Measurements from ENCODE around the gene TMCO4.
A peak's percentile ranks its signal among the peaks of the same experiment; 100 is the strongest.
"Not testable (repeated sequence)": the region's sequence is repeated elsewhere in the genome, so short reads cannot be mapped to it uniquely, and the experiment has no call there.

TMCO4 gene

DNA sequence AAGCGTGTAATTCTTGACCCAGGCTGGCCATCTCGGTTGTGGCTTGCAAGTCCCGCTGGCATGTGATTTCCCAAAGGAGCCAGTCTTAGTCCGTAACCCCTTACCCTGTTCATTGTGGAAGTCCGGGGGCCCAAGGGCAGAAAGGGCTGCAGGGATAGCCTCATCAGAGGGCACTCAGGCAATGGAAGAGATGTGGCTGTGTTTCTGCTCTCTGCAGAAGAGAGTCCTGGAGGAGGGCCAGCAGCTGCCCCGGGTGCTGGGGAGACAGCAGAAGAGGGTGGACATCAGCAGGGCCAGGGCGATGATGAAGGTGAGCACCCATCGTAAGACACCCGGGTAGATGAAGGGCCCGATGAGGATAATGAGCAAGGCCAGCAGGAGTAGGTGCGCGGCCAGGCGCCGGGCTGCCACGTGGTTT lies 14.5 kb upstream of the TMCO4 start:
- DNase-seq (ENCODE audit: low read depth in 2 of 3, low spot score in 2 of 3), result no peak

DNA sequence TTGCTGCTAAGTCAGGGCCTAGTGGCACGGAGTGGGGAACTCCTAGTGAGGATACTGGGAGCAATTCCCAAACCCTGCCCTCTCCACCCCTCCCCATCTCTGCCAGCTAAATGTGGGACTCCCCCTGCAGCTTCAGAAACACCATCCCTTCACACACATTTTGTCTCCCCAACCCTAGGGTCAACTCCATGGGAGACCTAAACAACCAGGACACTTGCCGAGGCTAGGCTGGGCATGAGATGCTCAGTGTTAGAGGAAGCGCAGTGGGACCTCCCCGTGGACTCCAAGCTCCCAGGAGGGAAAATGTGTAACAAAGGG lies 13.9 kb upstream of the TMCO4 start:
- DNase-seq (ENCODE audit: low read depth in 2 of 3, low spot score in 2 of 3), result no peak

DNA sequence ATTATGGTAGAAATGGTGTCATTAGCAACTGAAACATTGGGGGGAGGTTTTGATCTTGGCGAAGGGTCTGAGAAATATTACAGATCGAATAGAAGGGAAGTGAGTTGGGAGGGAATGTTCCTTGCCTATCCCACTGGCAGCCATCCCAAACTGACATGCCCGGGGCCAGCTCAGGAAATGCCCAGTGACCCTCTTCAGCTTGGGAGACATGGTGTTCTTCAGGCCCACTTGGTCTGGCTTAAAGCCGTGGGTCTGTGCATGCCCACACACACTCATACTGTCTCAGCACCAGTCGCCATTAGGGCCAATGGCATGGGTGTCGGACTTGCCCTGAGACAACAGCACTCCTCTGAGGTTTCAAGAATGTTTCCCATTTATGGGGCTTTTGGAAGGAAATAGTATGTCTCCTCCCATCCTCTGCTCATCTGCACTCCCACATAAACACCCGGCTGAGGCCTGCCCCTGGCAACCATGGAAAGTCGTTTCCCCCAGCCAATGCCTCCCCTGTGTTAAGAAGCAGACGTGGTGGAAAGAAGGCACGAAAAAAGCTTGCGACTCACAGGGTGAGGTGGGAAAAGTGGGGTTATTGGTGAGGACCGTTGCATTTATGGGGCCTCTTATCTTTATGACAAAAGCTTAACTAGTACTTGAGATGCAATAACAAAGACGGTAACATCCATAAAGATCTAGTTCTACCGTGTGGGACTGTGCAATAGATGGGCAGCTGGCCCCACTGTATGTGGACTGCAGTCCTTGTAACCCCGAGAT lies 13.3 kb upstream of the TMCO4 start:
- DNase-seq (ENCODE audit: low read depth in 2 of 3, low spot score in 2 of 3), result no peak

DNA sequence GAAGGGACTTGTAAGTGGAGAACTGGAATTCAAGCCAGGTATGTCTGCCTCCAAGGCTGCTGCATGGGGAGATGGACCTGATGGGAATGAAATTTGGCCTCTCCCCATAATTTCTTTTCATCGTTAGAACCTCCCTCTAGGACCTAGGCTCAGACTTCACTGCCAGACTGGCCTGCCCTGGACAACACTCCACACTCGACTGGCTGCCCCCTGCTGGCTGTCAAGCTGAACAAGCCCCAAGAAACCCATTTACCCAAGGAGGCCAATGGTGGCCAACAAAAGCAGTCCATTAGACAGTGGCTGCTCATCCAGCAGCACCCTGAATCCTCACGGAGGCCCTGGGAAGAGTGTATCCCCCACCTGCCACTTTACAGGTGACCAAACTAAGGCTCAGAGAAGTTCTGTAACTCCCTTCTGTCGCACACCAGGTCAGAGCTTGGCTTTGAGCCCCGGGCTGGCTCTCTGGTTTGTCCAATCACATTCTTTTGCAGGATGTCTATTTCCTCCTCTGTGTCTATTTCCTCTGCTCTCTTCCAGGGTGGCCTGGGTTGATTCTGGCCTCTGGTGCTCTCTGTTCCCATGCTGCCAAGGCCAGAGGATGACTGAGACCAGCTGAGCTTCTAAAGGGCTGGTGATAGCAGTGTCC lies 11.6 kb upstream of the TMCO4 start:
- peak in 2 of 3 experiments; percentile 11 to 42 for DNase-seq (ENCODE audit: low read depth in 2 of 3, low spot score in 2 of 3)

DNA sequence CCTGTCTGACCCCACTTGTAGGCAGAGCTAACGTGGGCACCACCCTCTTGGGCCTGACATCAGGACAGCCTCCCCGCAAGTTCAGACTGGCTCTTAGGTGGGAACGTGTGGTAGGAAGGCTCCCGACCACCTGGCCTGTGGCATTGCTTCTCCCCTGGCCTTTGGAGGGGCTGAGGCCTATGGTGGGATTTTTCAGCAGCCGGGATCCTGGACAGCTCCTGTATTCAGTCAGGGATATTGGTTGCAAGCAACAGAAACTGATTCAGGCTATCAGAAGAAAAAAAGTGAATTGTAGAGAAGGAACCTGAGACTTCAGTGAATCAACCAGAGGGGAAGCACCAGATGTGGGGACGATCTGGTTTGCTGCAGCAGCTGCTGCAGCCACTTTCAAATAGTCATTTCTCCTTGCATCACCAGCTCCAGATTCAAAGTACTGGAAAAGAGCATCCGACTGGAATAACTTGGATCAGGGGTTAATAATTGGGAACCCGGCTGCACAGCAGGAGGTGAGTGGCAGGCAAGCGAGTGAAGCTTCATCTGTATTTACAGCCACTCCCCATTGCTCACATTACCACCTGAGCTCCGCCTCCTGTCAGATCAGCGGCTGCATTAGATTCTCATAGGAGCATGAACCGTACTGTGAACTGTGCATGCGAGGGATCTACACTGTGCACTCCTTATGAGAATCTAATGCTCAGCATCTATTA lies 9.5 kb upstream of the TMCO4 start:
- DNase-seq (ENCODE audit: low read depth in 2 of 3, low spot score in 2 of 3), result no peak

DNA sequence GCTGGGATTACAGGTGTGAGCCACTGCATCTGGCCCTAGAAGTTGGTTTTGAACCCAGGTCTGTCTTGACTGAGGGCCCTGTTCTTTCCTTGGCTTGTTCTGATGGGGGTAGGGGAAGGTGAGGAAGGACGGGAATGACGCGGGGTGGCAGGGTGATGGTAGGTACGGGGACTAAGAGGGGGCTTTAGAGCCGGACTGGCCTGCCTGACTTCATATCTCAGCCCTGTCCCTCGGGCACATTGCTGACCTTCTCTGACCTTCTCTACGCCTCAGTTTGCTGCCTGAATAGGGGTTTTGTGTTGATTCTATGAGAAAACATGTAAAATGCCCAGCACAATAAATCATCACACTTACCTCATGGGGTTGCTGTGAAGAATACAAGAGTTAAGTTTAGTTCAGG lies 8.6 kb upstream of the TMCO4 start:
- DNase-seq (ENCODE audit: low read depth in 2 of 3, low spot score in 2 of 3), result no peak

DNA sequence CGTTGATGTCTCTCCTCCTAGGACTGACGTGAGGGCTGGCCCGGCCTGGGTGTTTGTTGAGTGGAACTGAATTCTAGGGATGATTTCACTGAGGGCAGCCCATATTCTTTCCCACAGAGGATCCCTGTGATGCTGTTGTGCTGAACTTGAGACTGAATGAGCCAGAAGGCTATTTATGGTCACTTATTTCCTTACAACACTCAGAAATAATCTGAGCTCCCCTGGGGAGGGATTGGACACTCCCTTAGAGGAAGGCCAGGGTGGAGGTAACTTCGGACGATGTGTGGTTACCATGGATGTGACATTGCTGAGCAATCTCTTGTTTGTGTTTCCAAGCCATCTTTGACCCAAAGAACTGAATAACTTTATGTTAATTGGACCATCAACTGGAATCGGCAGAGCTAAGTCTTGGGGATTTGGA lies 5.1 kb upstream of the TMCO4 start:
- DNase-seq (ENCODE audit: low read depth in 2 of 3, low spot score in 2 of 3), result no peak

DNA sequence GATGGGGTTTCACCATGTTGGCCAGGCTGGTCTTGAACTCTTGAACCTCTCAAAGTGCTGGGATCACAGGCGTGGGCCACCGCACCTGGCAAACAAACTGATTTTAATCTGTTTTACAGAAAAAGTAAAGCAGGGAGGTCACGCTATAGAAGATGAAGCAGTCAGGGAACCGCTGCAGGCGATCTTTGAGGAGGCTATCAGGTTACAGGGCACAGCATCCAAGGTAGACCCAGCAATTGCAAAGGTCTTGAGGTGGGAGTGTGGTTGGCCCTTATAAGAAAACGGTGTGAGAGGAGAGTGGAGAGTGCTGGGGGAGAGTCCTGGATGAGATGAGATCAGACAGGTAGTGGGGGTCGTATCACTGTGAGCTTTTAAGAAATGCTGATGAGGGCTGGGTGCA lies 2.6 kb upstream of the TMCO4 start:
- no peak for DNase-seq (ENCODE audit: low read depth in 2 of 3, low spot score in 2 of 3)

DNA sequence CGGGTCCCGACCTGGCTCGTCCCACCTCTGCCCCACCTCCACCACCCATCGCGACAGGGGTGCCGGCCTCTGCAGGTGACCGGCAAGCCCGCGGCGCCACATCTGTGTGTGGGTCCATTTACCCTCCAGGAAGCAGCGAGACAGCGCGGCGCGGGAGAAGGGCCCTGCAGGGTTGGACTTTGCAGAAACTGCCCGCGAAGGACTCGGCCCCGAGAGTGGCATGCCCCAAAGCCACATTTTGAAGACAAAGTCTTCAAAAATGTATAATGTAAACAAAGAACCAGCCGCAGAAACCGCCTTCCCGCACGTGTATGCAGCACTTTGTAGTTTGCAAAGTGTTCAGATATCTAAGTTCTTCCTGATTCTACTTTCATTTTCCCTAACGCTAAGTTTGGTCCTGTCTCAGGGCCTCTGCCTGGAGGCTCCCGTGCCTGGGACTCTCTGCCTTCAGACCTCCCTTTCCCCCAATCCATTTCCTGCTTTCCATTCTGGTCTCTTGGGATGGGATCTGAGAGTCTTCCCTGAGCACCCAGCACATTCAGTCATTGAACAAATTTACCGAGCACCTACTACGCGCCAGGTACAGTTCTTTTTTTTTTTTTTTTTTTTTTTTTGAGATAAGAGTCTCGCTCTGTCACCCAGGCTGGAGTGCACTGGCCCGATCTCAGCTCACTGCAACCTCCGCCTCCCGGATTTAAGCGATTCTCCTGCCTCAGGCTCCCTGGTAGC lies 524 bp upstream of the TMCO4 start:
- DNase-seq (ENCODE audit: low read depth in 2 of 3, low spot score in 2 of 3), result peak in 2 of 3 experiments; percentile 21 to 25

DNA sequence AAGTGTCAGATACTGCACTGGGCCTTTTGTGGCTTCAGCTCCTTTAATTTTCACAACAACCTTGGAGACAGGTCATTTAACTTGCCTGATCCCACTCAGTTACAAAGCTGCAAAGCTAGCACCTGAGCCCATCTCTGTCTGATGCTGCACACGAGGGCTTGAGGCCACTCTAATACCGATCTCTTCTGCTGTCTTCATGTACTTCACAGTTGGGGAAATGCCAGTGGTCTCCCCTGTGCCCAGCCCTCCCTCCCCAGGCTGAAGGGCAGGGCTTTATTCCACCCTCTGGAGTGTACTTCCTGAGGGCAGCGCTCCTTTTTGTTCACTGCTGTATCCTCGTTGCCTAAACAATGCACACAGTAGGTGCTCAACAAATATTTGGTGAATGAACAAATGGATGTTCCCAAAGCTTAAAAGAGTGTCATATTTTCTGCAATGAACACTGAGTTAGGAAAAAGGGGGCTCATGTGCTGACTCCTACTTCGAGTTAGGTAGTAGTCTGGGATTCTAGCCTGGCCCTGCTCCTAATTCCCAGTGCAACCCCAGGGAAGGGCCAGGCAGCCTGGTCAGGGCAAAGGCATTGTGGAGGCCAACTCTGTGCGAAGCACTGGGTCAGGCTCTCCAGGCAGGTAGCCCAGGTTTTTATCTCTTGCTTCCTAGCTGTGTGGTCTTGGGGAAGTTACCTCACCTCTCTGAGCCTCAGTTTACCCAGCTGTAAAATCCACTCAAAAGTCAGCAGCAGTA lies 1.1 kb downstream of the TMCO4 start:
- DNase-seq (ENCODE audit: low read depth in 2 of 3, low spot score in 2 of 3), result no peak

DNA sequence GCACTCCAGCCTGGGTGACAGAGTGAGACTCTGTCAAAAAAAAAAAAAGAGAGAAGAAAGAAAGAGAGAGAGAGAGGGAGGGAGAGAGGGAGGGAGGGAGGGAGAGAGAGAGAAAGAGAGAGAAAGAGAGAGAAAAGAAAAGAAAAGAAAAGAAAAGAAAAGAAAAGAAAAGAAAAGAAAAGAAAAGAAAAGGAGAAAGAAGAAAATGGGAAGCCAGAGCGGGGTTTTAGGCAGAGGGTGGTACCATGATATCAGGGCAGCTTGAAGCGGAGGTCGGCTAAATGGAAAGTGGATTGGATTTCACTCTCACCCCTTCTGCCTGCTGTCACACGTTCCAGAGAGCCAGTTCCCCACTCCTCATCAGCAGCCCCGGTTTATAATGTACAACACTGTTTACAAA lies 1.9 kb downstream of the TMCO4 start:
- no peak for DNase-seq (ENCODE audit: low read depth in 2 of 3, low spot score in 2 of 3)

DNA sequence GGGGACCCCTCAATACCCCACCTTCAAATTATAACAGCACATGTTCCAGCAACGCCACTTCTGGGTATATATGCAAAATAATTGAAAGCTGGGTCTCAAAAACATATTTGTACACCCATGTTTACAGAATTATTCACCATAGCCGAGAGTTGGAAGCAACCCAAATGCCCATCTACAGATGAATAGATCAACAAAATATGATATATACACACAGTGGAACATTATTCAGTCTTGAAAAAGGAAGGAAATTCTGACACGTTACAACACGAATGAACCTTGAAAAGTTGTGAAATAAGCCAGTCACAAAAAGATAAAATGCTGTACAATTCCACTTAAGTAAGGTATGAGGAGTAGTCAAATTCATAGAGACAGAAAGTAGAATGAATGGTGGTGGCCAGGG lies 5.1 kb downstream of the TMCO4 start:
- DNase-seq (ENCODE audit: low read depth in 2 of 3, low spot score in 2 of 3), result no peak

DNA sequence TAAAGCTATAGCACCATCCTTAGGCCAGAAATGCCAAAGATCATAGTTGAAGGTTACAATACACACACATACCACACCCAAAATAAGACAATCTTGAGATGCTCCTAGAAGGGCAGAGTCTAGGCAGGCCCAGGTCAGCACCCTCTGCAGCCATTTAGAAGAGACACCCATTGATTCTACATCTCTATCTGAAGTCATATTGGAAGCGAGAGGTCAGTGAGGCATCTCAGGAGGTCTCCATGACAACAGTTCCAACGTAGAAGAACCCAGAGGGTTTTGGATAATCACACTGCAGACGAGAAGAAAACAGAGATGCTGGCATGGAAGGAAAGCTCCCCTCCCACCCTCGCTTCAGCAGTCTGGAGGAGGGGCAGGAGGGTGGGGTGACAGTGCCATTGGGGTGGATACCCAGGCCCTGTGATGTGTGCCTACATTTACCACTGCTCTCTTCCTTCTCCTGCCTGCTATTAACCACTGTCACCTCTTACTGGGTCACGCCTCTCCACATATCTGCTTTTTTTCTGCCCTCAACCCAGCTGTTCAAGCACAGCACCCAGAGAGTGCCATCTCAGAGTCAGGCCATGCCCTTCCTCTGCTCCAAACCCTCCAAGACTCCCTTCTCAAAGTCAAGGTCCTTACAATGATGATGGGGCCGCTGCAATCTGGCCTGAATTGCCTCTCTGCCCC lies 6.2 kb downstream of the TMCO4 start:
- no peak for DNase-seq (ENCODE audit: low read depth in 2 of 3, low spot score in 2 of 3)

DNA sequence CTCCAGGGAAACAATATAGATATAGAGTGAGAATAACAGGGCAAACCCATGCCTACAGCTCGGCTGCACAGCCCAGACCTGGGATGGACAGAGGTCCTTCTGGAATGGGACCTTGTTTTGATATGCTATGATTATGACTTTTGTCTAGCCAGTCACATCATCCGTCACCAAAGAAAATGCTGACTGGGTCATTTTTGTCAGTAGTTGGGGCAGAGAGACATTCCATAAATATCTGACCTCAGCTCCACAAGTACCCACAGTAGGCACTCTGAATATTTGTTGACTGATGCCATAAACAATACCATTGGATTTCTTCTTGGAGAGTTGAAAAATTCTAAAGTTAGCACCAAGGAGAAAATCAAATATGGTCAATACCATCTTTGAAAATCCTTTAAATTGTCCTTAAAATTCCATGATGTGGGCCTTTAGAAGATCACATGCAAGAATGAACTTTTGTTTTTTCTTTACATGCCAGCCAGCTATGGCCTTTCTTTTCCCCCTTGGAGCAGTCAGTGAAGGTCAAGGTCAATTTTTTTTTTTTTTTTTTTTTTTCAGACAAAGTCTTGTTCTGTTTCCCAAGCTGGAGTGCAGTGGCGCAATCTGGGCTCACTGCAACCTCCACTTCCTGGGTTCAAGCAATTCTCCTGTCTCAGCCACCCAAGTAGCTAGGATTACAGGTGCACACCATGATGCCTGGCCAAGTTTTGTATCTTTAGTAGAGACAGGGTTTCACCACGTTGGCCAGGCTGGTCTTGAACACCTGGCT lies 7.3 kb downstream of the TMCO4 start:
- no peak for DNase-seq (ENCODE audit: low read depth in 2 of 3, low spot score in 2 of 3)

DNA sequence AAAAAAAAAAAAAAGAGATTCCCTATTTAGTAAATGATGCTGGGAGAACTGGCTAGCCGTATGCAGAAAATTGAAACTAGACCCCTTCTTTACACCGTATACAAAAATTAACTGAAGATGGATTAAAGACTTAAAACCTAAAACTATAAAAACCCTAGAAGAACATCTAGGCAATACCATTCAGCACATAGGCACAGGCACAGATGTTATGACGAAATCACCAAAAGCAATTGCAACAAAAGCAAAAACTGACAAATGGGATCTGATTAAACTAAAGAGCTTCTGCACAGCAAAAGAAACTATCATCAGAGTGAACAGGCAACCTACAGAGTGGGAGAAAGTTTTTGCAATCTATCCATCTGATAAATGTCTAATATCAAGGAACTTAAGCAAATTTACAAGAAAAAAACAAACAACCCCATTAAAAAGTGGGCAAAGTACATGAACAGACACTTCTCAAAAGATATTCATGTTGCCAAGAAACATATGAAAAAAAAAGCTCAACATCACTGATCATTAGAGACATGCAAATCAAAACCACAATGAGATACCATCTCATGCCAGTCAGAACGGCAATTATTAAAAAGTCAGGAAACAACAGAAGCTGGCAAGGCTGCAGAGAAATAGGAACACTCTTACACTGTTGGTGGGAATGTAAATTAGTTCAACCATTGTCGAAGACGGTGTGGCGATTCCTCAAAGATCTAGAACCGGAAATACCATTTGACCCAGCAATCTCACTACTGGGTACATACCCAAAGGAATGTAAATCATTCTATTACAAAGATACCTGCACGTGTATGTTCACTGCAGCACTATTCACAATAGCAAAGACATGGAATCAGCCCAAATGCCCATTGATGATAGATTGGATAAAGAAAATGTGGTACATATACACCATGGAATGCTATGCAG lies 9.4 kb downstream of the TMCO4 start:
- not testable (repeated sequence) for DNase-seq (ENCODE audit: low read depth in 2 of 3, low spot score in 2 of 3)

DNA sequence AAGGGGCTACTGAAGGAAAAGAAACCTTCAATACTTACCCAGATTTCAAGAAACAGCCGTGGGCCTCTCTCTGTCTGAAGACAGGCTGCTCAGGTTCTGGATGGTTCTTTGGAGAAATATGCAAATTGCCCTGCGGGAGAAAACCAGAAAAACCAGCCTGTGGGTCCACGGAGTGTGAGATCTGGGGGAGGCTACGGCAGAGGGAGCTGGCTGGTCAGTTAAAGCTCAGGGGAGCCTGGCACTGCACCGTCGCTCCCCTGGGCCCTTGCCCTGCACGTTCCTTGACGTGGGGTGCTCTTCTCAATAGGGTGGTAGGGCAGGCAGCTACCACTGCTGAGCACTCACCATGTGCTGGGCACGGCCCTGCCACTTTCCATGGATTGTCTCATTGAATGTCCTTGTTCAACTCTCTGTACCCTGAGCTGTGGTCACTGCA lies 12.7 kb downstream of the TMCO4 start:
- DNase-seq (ENCODE audit: low read depth in 2 of 3, low spot score in 2 of 3), result no peak

DNA sequence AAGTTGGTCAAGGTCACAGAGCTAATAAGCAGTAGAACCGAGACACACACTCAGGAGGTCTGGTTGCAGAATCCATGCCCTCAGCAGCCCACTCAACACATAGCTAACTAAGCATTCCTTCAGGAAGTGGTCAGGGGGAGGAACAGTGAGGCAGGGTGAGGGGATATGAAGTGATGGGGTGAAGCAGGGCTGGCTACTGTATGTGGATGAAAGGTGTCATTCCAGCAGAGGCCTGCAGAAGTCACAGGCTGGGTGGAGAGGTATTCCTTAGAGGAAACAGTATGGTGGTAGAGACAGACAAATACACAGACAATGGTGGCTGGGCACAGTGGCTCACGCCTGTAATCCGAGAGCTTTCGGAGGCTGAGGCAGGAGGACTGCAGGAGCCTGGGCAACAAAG lies 14.1 kb downstream of the TMCO4 start:
- DNase-seq (ENCODE audit: low read depth in 2 of 3, low spot score in 2 of 3), result no peak

DNA sequence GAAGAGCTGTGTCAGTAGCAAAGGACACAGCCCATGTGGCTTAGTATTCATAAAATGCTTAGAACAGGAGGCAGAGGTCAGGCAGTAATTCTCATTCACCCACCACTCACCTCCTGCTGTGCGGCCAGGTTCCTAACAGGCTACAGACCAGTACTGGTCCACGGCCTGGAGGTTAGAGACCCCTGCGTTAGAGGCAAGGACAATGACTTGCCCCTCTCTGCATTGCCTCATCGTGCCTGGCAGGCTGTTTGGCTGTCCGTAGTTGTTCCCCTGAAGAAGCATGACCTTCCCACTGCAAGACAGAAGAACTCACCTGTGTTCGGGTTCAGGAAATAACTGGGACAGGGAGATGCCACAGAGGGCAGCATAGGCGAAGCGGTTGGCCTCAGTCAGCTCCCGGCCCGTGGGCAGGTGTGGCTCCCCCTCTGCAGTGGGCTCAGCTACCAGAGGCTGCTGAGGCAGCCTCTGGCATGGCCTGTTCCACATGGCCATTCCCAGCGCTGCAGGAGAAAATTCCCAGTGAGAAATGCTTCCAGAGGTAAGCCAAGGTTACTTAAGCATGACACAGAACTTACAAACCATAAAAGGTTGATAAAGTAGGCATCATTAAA lies 19.3 kb downstream of the TMCO4 start:
- no peak for DNase-seq (ENCODE audit: low read depth in 2 of 3, low spot score in 2 of 3)

Data from activated CD8-positive, alpha-beta memory T cell treated with anti-CD3 and anti-CD28 coated beads for 48 hours (primary cell).